BLaER1 treated with 17β-estradiol and CSF1 and Interleukin-3, amounts not matched to agents 10 nM and 100 nM (cell line): ENCODE data around the gene ENO2.
"Not testable (repeated sequence)": the region's sequence is repeated elsewhere in the genome, so short reads cannot be mapped to it uniquely, and the experiment has no call there.

Source experiments
- H3K27ac ChIP-seq, 11 experiments: shearing (Covaris generic); formaldehyde crosslinking; 2 replicates each; pipeline ENCODE4 v1.8.1; 2022
- H3K27me3 ChIP-seq, 11 experiments: shearing (Covaris generic); formaldehyde crosslinking; 2 replicates each; pipeline ENCODE4 v1.8.1; 2022
- H3K36me3 ChIP-seq, 11 experiments: shearing (Covaris generic); formaldehyde crosslinking; 2 replicates each; pipeline ENCODE4 v1.8.1; 2022
- H3K4me1 ChIP-seq, 10 experiments: shearing (Covaris generic); formaldehyde crosslinking; 2 replicates each; pipeline ENCODE4 v1.8.1; 2022
- H3K4me2 ChIP-seq, 11 experiments: shearing (Covaris generic); formaldehyde crosslinking; 2 replicates each; pipeline ENCODE4 v1.8.1; 2022
- H3K4me3 ChIP-seq, 10 experiments: shearing (Covaris generic); formaldehyde crosslinking; 2 replicates each; pipeline ENCODE4 v1.8.1; 2022
- H3K9ac ChIP-seq, 11 experiments: shearing (Covaris generic); formaldehyde crosslinking; 2 replicates each; pipeline ENCODE4 v1.8.1; 2022
- H3K9me3 ChIP-seq, 11 experiments: shearing (Covaris generic); formaldehyde crosslinking; replicated peaks in 1 of 11; 2 replicates each; pipeline ENCODE4 v1.8.1; 2022
- H4K20me1 ChIP-seq, 11 experiments: shearing (Covaris generic); formaldehyde crosslinking; 2 replicates each; pipeline ENCODE4 v1.8.1; 2022
- Cebpa-rat ChIP-seq, 11 experiments: shearing (Covaris generic); IDR thresholded peaks; 2 replicates each; pipeline ENCODE4 v1.8.1; 2022

The ENO2 gene

DNA sequence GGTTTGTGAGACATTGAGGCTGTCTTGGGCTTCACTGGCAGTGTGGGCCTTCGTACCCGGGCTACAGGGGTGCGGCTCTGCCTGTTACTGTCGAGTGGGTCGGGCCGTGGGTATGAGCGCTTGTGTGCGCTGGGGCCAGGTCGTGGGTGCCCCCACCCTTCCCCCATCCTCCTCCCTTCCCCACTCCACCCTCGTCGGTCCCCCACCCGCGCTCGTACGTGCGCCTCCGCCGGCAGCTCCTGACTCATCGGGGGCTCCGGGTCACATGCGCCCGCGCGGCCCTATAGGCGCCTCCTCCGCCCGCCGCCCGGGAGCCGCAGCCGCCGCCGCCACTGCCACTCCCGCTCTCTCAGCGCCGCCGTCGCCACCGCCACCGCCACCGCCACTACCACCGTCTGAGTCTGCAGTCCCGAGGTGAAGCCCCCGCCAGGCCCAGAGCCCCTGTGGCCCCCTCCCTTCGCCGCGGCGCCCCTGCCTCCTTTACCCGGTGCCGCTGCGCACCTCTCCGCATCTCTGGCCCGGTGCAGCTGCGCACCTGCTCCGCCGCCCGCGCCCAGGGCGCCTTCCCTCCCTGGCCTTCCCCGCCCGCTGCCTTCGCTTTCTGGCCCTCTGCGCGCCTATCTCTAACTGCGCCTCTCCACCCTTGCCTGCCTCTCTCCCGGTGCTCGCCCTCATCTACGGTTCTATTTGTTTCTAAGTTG, at the start of gene ENO2:
ENO2 (plus strand) TSS at position 335 of the 701 bp plus-strand sequence. CDS start 1,253 bp downstream, outside the sequence.
- H3K27ac ChIP-seq = peak within 1 kb of the TSS in 4 of 11 experiments; percentile 17 to 46 (median 38); a peak in 8 of 22 replicates
- H3K9me3 ChIP-seq = no peaks in the 10 kb centered on the region
- peak within 1 kb of the TSS; percentile 61 to 76 (median 68) for H3K4me3 ChIP-seq
- no peak for TF ChIP-seq Cebpa-rat (IDR thresholded peaks at IDR 0.05)
- H3K27me3 ChIP-seq = peaks cover 53 to 75% (median 68%) of the 10 kb centered on the region in 11 experiments
- peak within 1 kb of the TSS; percentile 91 to 98 (median 93) for H3K4me2 ChIP-seq
- peak within 1 kb of the TSS; percentile 36 to 80 (median 63); a peak in 21 of 22 replicates for H3K9ac ChIP-seq
- H3K36me3 ChIP-seq = peaks cover 0 to 18% (median 0%) of the 10 kb centered on the region in 11 experiments; a peak in 4 of 22 replicates
- peaks cover 11 to 33% (median 21%) of the 10 kb centered on the region in 10 experiments for H3K4me1 ChIP-seq
- H4K20me1 ChIP-seq = peaks cover 0 to 16% (median 3%) of the 10 kb centered on the region in 11 experiments; a peak in 8 of 22 replicates

DNA sequence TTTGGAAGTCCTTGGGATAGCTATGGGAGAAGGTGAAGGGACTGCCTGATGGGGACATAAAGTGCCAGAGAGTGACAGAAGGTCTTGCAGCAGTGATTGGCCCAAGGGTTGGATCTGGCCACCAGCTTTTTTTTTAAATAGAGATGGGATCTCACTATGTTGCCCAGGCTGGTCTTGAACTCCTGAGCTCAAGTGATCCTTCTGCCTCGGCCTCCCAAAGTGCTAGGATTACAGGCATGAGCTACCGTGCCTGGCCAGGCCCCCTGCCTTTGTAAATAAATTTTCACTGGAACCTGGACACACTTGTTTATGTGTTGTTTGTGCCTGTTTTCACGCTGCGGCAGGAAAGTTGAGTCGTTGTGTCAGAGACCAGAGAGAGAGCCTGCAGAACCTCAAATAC, 49.1 kb upstream of the ENO2 start:
- H3K9me3 ChIP-seq, H3K27ac ChIP-seq, H3K9ac ChIP-seq, H3K27me3 ChIP-seq, H3K4me3 ChIP-seq, H3K4me2 ChIP-seq: not testable (repeated sequence)
- Histone ChIP-seq H4K20me1 (peaks cover 25 to 46% (median 36%) of the 10 kb centered on the region in 11 experiments), H3K4me1 (peaks cover 30 to 38% (median 33%) of the 10 kb centered on the region in 10 experiments), H3K36me3 (peaks cover 66 to 83% (median 76%) of the 10 kb centered on the region in 11 experiments)

DNA sequence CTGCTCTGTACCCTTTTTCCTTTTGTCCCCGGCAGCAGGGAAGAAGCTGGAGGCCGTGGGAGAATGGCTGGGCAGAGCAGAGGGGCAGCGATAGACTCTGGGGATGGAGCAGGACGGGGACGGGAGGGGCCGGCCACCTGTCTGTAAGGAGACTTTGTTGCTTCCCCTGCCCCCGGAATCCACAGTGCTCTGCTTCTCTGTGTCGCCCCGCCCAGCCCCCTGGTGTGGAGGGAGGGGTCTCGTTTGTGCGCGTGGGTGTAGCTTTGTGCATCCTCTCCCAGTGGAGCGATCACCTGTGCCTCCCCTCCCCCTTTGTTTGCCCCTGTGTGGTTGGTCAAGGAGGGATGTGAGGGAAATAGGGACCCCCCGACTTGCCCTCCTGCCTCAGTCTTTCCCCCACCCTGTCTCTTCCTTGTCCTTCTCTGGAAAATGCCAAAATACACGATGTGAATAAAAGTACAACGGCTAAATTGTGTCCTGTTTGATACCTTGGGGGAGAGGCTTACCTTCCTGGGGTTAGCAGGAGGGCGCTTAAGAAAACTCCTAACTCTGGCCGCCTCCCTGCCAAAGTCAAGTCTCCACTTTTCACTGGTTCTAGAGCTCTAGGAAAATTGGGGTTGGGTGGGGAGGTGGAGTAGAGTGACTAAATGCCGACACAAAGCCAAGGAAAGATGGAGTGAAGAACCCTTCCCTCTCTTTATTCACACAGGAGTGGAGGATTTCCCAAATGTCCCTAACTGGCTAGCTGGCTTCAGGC, 48.0 kb upstream of the ENO2 start:
- Histone ChIP-seq H3K27me3 (no peaks in the 10 kb centered on the region), H3K9ac (peak overlapping the region; percentile 90 to 100 (median 99)), H3K36me3 (peaks cover 66 to 83% (median 76%) of the 10 kb centered on the region in 11 experiments), H3K4me3 (peak overlapping the region; percentile 82 to 100 (median 99)), H3K4me2 (peak overlapping the region; percentile 87 to 100 (median 98)), H4K20me1 (peaks cover 35 to 57% (median 46%) of the 10 kb centered on the region in 11 experiments), H3K4me1 (peaks cover 40 to 49% (median 44%) of the 10 kb centered on the region in 10 experiments), H3K27ac (peak overlapping the region; percentile 42 to 100 (median 97); a peak in 20 of 22 replicates), H3K9me3 (no peaks in the 10 kb centered on the region)
- TF ChIP-seq Cebpa-rat (IDR thresholded peaks at IDR 0.05) = no peak

DNA sequence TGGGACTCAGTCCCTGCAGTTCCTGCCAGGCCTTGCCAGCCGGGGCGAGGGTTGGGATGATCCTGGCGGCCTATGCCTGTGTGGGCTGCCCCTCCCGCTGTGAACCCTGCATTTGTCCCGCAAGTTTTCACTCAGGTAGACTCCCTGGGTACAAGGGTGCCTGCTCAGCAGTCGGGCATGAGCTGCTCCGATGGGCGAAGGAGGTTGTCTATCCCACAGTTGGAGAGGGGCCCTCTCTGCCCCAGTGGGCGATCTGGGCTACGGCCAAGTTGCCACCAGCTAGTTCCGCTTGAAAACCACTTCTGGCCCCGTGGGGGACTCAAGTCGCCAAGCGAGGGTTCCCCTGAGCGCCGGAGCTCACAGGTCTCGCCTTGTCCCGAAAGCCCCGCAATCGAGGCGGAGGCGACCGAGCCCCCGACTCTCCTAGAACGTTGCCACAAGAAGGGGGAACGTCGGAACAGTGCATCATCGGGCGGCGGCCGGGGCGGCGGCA, 47.4 kb upstream of the ENO2 start:
- H3K4me1 ChIP-seq = peaks cover 46 to 55% (median 50%) of the 10 kb centered on the region in 10 experiments
- H3K4me2 ChIP-seq = peak overlapping the region; percentile 87 to 100 (median 98)
- peak overlapping the region; percentile 42 to 100 (median 97); a peak in 20 of 22 replicates for H3K27ac ChIP-seq
- TF ChIP-seq Cebpa-rat (IDR thresholded peaks at IDR 0.05) = no peak
- H3K9me3 ChIP-seq = no peaks in the 10 kb centered on the region
- H3K36me3 ChIP-seq = peaks cover 64 to 83% (median 73%) of the 10 kb centered on the region in 11 experiments
- no peaks in the 10 kb centered on the region for H3K27me3 ChIP-seq
- peak overlapping the region; percentile 90 to 100 (median 99) for H3K9ac ChIP-seq
- H3K4me3 ChIP-seq = peak overlapping the region; percentile 82 to 100 (median 99)
- H4K20me1 ChIP-seq = peaks cover 41 to 63% (median 52%) of the 10 kb centered on the region in 11 experiments

DNA sequence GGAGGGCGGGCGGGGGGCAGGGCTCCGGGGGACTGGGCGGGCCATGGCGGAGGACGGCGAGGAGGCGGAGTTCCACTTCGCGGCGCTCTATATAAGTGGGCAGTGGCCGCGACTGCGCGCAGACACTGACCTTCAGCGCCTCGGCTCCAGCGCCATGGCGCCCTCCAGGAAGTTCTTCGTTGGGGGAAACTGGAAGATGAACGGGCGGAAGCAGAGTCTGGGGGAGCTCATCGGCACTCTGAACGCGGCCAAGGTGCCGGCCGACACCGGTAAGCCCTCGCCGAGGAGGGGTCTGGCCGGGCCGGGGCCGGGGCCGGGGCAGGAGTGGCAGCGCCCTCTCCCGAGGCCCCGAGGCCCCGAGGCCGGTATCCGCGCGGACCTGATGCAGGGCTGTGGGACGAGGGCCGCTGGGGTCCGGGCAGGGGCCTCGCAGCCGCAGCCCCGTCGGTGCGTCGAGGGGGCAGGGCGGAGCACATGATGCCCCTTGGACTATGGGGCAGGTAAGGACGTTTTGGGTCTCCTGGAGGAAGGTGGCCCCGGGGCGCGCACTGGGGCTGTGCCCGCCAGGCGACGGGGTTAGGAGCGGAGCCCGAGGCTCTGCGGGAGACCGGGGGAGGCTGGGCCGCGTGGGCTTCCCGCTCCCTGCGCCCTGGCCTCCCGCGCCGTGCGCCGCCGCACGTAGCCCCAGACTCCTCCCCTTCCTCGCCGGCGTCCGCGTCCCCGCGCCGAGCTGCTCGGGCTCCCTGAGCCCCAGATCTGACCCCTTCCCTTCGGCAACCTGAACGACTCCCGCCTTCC, 46.8 kb upstream of the ENO2 start, which contains the start of gene TPI1:
TPI1 (plus strand) TSS at position 119 of the 798 bp plus-strand sequence; CDS start at position 155, 36 bp downstream.
- Histone ChIP-seq H3K9me3 (no peaks in the 10 kb centered on the region), H3K4me2 (peak within 1 kb of the TSS; percentile 94 to 100 (median 99)), H3K9ac (peak within 1 kb of the TSS; percentile 90 to 100 (median 99)), H4K20me1 (peaks cover 43 to 67% (median 56%) of the 10 kb centered on the region in 11 experiments), H3K4me1 (peaks cover 50 to 59% (median 54%) of the 10 kb centered on the region in 10 experiments), H3K4me3 (peak within 1 kb of the TSS; percentile 82 to 100 (median 99)), H3K27me3 (no peaks in the 10 kb centered on the region), H3K36me3 (peaks cover 59 to 79% (median 68%) of the 10 kb centered on the region in 11 experiments), H3K27ac (peak within 1 kb of the TSS; percentile 91 to 100 (median 97))
- TF ChIP-seq Cebpa-rat (IDR thresholded peaks at IDR 0.05) = no peak

DNA sequence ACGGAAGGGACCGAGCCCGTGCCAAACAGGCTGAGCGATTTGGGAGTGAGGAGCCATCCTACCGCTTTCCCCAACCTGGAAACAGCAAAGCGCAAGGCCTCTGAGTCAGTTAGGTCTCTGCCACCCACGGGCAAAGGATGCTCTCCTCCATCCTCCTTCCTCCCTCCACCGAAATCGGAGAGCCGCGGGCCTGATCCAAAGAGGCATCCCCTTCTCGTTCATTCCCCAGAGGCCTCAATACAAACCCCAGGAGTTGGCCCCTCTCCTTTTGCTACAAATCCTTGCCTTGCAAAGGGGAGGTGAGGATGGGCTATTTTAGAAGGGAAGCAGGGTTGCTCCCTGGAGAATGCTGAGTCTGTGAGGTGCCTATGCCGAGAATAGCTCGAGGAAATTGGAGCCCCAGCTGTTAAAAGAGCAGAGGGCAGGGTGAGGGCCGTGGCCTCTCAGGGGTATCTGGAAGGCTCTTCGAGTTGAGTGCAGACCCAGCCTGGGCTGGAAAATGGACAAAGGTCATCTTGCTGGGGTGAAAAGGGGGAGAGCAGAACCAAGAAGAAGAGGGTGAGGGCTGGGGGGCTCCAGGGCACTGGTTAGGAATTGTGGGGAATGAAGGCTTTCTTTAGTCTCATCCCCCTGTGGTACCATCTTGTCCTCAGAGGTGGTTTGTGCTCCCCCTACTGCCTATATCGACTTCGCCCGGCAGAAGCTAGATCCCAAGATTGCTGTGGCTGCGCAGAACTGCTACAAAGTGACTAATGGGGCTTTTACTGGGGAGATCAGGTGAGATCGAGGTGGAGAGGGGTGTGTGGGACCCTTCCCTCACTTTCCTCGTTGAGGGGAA, 46.0 kb upstream of the ENO2 start:
- Histone ChIP-seq H3K4me3 (peak overlapping the region; percentile 82 to 100 (median 99)), H3K27me3 (no peaks in the 10 kb centered on the region), H3K4me1 (peaks cover 50 to 62% (median 54%) of the 10 kb centered on the region in 10 experiments), H3K36me3 (peaks cover 51 to 71% (median 60%) of the 10 kb centered on the region in 11 experiments), H3K4me2 (peak overlapping the region; percentile 94 to 100 (median 99)), H3K27ac (peak overlapping the region; percentile 91 to 100 (median 97)), H3K9ac (peak overlapping the region; percentile 90 to 100 (median 99)), H4K20me1 (peaks cover 43 to 68% (median 56%) of the 10 kb centered on the region in 11 experiments), H3K9me3 (no peaks in the 10 kb centered on the region)
- no peak for TF ChIP-seq Cebpa-rat (IDR thresholded peaks at IDR 0.05)
